ENCODE results near the gene NAXE.
"Not testable (repeated sequence)": the region's sequence is repeated elsewhere in the genome, so short reads cannot be mapped to it uniquely, and the experiment has no call there.

Gene NAXE

DNA sequence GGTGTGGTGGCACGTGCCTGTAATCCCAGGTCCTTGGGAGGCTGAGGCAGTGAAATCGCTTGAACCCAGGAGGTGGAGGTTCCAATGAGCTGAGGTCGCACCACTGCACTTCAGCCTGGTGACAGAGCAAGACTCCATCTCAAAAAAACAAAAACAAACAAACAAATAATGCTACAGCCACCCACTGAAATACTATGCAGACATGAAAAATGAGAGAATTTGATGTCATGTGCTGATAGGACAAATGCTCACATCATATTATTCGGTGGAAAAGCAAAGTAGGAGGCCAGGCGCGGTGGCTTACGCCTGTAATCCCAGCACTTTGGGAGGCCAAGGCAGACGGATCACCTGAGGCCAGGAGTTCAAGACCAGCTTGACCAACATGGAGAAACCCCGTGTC lies 18.5 kb downstream of the NAXE start:
- H3K4me1 ChIP-seq (ENCODE audit: control insufficient read depth, insufficient read depth, low read length); H3K9ac ChIP-seq (ENCODE audit: low read depth, low read length); H3K4me2 ChIP-seq (ENCODE audit: low read length); H3K36me3 ChIP-seq (ENCODE audit: insufficient read depth, low read length); H3K9me3 ChIP-seq (replicated peaks; ENCODE audit: low read length); H3K4me3 ChIP-seq (ENCODE audit: low read length): not testable (repeated sequence)
- H3K27me3 ChIP-seq (ENCODE audit: control insufficient read depth, insufficient read depth, low read length), result peaks cover 15% of the 10 kb centered on the region

DNA sequence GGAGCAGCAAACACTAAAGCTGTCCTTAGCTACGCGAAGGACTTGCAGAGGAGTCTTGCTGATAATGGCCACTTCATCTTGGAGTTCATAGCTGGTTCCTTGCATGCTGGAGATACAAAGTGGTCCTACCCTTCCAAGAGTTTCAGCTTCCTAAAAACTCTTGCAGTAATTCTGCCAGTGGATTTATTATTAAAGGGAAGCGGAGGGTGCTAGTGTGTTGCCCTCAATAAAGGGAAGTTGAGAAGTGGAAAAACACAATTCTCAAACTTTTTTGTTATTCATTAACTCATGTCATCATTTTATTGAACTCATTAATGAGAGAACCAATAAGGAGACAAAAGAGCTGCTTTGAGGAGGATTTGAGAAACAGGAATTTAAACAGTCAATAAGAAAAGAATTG lies 21.1 kb downstream of the NAXE start:
- H3K9ac ChIP-seq (ENCODE audit: low read depth, low read length), result no peak overlapping the region
- H3K4me2 ChIP-seq (ENCODE audit: low read length), result no peak overlapping the region
- peaks cover 9% of the 10 kb centered on the region for H3K4me1 ChIP-seq (ENCODE audit: control insufficient read depth, insufficient read depth, low read length)
- no peaks in the 10 kb centered on the region for H3K9me3 ChIP-seq (replicated peaks; ENCODE audit: low read length)
- no peak overlapping the region for H3K4me3 ChIP-seq (ENCODE audit: low read length)
- H3K36me3 ChIP-seq (ENCODE audit: insufficient read depth, low read length), result no peaks in the 10 kb centered on the region
- peaks cover 26% of the 10 kb centered on the region for H3K27me3 ChIP-seq (ENCODE audit: control insufficient read depth, insufficient read depth, low read length)

DNA sequence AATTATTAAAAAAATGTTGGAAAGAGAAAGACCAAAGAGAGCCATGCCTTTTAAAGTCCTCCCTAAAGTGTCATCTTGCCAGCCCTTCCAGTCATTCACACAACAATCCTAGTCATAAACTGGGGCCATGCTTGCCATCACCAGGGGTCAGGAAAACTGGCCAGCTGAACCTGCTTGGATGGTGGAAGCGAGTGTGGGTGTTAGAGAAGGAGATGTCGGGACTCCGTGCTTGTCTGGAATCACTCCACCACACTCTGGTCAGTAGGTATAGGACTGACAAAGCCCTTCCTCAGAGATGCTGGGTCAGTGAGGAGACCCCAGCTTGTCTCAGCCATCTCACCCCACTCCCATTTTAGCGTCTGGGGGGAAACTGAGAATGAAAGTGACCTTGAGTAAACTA lies 24.4 kb downstream of the NAXE start:
- Histone ChIP-seq H3K27me3 (ENCODE audit: control insufficient read depth, insufficient read depth, low read length) (peaks cover 46% of the 10 kb centered on the region), H3K4me2 (ENCODE audit: low read length) (peak overlapping the region; percentile 55), H3K9me3 (replicated peaks; ENCODE audit: low read length) (no peaks in the 10 kb centered on the region), H3K4me3 (ENCODE audit: low read length) (no peak overlapping the region), H3K4me1 (ENCODE audit: control insufficient read depth, insufficient read depth, low read length) (peaks cover 9% of the 10 kb centered on the region), H3K9ac (ENCODE audit: low read depth, low read length) (no peak overlapping the region), H3K36me3 (ENCODE audit: insufficient read depth, low read length) (no peaks in the 10 kb centered on the region)

DNA sequence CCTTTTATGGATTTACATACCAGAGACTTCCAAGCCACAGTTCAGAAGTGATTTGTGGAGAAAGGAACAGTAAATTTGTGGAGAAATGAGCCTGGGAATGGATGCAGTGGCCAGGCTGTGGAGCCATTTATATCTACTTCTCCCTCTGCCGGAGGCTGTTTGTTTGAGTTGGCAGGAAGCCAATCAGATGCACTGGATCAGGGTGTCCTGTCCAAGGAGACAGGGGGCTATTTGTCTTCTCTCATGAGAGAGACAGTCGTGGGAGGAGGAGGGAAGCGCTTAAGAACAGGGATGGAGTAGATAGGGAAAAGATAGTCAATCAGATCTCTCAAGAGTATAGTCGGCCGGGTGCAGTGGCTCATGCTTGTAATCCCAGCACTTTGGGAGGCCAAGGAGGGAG lies 24.9 kb downstream of the NAXE start:
- no peak overlapping the region for H3K4me3 ChIP-seq (ENCODE audit: low read length)
- H3K36me3 ChIP-seq (ENCODE audit: insufficient read depth, low read length), result no peaks in the 10 kb centered on the region
- H3K4me1 ChIP-seq (ENCODE audit: control insufficient read depth, insufficient read depth, low read length), result peaks cover 9% of the 10 kb centered on the region
- peaks cover 50% of the 10 kb centered on the region for H3K27me3 ChIP-seq (ENCODE audit: control insufficient read depth, insufficient read depth, low read length)
- no peak overlapping the region for H3K9ac ChIP-seq (ENCODE audit: low read depth, low read length)
- H3K4me2 ChIP-seq (ENCODE audit: low read length), result peak overlapping the region; percentile 55
- no peaks in the 10 kb centered on the region for H3K9me3 ChIP-seq (replicated peaks; ENCODE audit: low read length)

DNA sequence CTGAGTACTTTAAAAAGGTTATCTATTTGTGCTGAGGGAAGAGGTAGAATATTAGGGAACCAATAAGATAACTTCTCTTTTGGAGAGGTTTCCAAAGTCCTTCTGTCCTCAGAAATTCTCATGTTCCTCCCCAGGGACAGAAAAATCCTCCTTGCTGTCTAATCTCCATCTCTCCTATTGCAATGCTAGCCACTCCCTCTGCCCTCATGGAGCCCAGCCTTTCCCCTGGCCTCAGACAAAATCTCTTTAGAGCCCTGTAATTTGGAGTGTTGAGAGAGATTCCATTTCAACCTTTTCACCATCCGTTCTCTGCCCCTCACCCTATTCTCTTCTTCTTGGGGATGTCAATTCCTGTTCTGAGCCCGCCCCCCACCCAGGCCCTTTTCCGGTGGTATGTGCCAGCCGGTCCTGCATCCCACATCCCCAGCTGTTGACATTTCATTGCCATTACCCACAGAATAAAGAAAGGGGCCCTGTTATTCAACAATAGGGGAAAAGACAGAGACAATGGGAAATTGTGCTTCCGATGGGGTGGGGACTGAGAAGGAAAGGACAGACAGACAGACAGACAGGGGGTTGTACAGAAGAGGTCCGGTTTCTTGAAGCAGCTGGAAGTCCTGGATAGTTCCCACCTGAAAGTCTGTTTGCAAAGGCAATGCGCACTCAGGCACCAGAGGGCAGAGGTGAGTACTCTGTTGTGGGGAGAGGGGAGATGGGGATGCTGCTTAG lies 27.4 kb downstream of the NAXE start, which contains the start of gene HAPLN2:
Gene HAPLN2, plus strand, starts transcription at position 563 of the 729 bp plus-strand sequence. CDS start 4,076 bp downstream, outside the sequence.
- Histone ChIP-seq H3K4me2 (ENCODE audit: low read length) (no peak within 1 kb of the TSS), H3K36me3 (ENCODE audit: insufficient read depth, low read length) (no peaks in the 10 kb centered on the region), H3K27me3 (ENCODE audit: control insufficient read depth, insufficient read depth, low read length) (peaks cover 59% of the 10 kb centered on the region)

DNA sequence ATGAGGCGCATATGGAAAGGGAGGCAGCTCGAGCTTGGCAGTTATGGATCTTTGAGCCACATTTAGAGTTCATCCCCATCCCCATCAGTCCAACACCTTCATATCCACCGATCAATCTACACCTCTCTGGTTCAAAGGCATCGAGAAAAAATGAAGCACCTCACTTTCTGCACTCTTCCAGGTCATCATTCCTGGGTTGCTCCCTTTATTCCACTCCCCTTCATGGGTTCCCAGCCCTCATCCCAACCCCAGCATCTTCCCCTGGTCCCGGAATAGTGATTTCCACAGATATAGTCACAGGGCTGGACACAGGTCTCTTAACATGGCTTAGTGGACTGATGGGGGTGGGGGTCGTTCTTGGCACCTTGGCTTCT lies 28.0 kb downstream of the NAXE start:
- Histone ChIP-seq H3K4me2 (ENCODE audit: low read length) (no peak overlapping the region), H3K4me3 (ENCODE audit: low read length) (no peak overlapping the region), H3K9me3 (replicated peaks; ENCODE audit: low read length) (no peaks in the 10 kb centered on the region), H3K9ac (ENCODE audit: low read depth, low read length) (no peak overlapping the region), H3K36me3 (ENCODE audit: insufficient read depth, low read length) (no peaks in the 10 kb centered on the region), H3K27me3 (ENCODE audit: control insufficient read depth, insufficient read depth, low read length) (peaks cover 63% of the 10 kb centered on the region), H3K4me1 (ENCODE audit: control insufficient read depth, insufficient read depth, low read length) (peaks cover 16% of the 10 kb centered on the region)

More for the DNA sequence above, 27.4 kb downstream of the NAXE start, which contains the start of gene HAPLN2:
- Histone ChIP-seq H3K4me3 (ENCODE audit: low read length) (no peak within 1 kb of the TSS), H3K9ac (ENCODE audit: low read depth, low read length) (no peak within 1 kb of the TSS), H3K4me1 (ENCODE audit: control insufficient read depth, insufficient read depth, low read length) (peaks cover 11% of the 10 kb centered on the region), H3K9me3 (replicated peaks; ENCODE audit: low read length) (no peaks in the 10 kb centered on the region)

DNA sequence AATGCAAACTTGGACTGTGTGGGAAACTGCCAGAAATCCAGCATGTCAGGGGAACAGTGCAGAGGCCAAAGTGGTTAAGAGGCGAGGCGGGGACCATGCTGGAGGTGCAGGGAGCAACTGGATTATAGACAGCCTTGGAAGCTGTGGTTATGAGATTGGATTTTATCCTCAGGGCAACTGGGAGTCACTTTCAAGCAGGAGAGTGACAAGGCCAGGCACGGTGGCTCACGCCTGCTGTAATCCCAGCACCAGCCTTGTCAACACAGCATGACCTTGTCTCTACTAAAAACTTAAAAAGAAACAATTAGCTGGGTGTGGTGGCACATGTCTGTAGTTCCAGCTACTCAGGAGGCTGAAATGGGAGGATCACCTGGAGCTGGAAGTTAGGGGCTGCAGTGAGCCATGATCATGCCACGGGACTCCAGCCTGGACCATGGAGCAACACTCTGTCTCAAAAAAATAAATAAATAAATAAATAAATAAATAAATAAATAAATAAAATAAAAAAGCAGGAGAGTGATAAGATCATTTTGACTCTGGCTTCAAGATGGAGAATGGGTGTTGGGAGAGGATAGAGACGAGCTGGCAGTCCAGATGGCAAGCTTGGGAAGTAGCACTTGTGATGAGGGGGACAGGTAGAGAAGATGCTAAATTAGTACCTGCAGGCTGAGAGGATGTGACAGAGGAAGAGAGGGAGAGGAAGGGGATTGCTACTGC lies 31.2 kb downstream of the NAXE start:
- H3K4me3 ChIP-seq (ENCODE audit: low read length), result no peak overlapping the region

DNA sequence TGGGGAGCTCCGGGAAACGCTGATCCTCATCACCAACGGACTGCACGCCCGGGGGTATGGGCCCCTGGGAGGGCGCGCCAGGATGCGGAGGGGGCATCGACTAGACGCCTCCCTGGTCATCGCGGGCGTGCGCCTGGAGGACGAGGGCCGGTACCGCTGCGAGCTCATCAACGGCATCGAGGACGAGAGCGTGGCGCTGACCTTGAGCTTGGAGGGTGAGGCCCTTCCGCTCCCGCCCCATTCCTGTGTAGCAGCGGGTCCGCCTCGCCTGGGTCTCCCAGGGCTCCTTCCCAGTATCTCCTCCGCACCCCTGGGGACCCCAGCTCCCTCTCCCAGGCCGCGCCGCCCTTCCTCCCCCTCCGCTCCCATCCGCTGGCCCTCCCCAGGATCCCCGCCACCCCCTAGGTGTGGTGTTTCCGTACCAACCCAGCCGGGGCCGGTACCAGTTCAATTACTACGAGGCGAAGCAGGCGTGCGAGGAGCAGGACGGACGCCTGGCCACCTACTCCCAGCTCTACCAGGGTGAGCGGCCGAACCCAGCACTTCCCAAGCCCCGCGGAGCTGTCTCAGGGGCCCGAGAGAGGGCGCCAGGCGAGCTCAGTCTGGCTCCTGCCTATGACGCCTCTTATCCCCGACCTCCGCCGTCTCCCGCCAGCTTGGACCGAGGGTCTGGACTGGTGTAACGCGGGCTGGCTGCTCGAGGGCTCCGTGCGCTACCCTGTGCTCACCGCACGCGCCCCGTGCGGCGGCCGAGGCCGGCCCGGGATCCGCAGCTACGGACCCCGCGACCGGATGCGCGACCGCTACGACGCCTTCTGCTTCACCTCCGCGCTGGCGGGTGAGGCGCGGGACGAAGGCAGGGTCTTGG lies 32.6 kb downstream of the NAXE start:
- Histone ChIP-seq H3K27me3 (ENCODE audit: control insufficient read depth, insufficient read depth, low read length) (peaks cover 71% of the 10 kb centered on the region), H3K4me1 (ENCODE audit: control insufficient read depth, insufficient read depth, low read length) (peaks cover 18% of the 10 kb centered on the region), H3K4me2 (ENCODE audit: low read length) (peak overlapping the region; percentile 87), H3K9me3 (replicated peaks; ENCODE audit: low read length) (no peaks in the 10 kb centered on the region), H3K9ac (ENCODE audit: low read depth, low read length) (no peak overlapping the region), H3K36me3 (ENCODE audit: insufficient read depth, low read length) (no peaks in the 10 kb centered on the region), H3K4me3 (ENCODE audit: low read length) (peak overlapping the region; percentile 64)

More for the DNA sequence above, 31.2 kb downstream of the NAXE start:
- Histone ChIP-seq H3K36me3 (ENCODE audit: insufficient read depth, low read length) (no peaks in the 10 kb centered on the region), H3K27me3 (ENCODE audit: control insufficient read depth, insufficient read depth, low read length) (peaks cover 73% of the 10 kb centered on the region), H3K9me3 (replicated peaks; ENCODE audit: low read length) (no peaks in the 10 kb centered on the region), H3K4me1 (ENCODE audit: control insufficient read depth, insufficient read depth, low read length) (peaks cover 18% of the 10 kb centered on the region), H3K4me2 (ENCODE audit: low read length) (no peak overlapping the region), H3K9ac (ENCODE audit: low read depth, low read length) (no peak overlapping the region)

DNA sequence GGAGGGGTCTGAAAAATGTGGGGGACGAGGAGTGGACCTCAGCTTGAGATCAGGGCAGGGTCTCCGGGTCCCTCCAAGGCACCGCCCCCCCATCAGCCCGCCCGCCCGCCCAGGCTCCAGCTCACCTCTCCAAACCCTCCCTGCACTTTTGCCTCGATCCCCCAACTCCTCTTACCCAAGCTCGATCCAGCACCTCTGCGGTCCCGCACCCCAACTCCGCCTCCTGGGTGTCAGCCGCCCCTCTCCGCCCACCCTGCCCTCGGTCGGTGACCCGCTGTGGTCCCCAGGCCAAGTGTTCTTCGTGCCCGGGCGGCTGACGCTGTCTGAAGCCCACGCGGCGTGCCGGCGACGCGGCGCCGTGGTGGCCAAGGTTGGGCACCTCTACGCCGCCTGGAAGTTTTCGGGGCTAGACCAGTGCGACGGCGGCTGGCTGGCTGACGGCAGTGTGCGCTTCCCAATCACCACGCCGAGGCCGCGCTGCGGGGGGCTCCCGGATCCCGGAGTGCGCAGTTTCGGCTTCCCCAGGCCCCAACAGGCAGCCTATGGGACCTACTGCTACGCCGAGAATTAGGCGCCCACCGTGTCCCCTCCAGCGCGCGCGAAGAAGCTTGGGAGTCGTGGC lies 33.3 kb downstream of the NAXE start:
- Histone ChIP-seq H3K4me1 (ENCODE audit: control insufficient read depth, insufficient read depth, low read length) (peaks cover 18% of the 10 kb centered on the region), H3K36me3 (ENCODE audit: insufficient read depth, low read length) (no peaks in the 10 kb centered on the region), H3K27me3 (ENCODE audit: control insufficient read depth, insufficient read depth, low read length) (peaks cover 67% of the 10 kb centered on the region), H3K4me3 (ENCODE audit: low read length) (peak overlapping the region; percentile 64), H3K4me2 (ENCODE audit: low read length) (peak overlapping the region; percentile 87), H3K9ac (ENCODE audit: low read depth, low read length) (no peak overlapping the region), H3K9me3 (replicated peaks; ENCODE audit: low read length) (no peaks in the 10 kb centered on the region)

DNA sequence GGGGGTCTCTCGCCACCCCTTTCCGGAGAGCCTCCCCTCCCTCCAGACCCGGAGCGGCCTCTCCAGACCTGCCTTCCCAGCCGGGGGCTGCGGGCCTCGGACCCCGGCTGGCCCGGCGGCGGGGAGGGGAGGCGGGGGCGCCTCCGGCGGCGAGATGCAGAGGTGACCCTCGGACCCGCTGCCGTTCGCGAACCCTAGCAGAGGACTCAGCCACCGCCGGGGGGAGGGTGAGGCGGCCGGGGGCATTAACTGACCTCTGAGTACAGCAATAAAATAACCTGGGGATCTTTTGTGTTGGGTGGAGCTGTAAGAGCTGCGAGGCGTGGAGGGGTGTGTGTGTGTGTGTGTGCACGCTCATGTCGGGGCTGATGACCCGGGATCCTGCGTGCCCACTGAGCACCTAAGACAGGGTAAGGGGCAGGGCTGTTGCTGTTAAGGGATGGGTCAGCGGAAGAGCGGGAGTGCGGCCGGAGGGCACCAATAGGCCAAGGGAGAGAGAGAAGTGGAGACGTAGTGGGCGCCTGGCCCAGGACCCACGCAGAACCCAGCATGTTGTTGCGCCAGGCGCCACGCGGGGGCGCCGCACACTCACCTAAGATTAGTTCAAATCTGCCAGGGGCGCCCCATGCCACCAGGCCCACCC lies 34.0 kb downstream of the NAXE start:
- H3K27me3 ChIP-seq (ENCODE audit: control insufficient read depth, insufficient read depth, low read length), result peaks cover 62% of the 10 kb centered on the region
- no peaks in the 10 kb centered on the region for H3K36me3 ChIP-seq (ENCODE audit: insufficient read depth, low read length)
- H3K9ac ChIP-seq (ENCODE audit: low read depth, low read length), result no peak overlapping the region
- H3K4me3 ChIP-seq (ENCODE audit: low read length), result no peak overlapping the region
- no peaks in the 10 kb centered on the region for H3K9me3 ChIP-seq (replicated peaks; ENCODE audit: low read length)
- peaks cover 18% of the 10 kb centered on the region for H3K4me1 ChIP-seq (ENCODE audit: control insufficient read depth, insufficient read depth, low read length)
- H3K4me2 ChIP-seq (ENCODE audit: low read length), result peak overlapping the region; percentile 34

Measured in skeletal muscle satellite cell (primary cell).